Lower leg skin (tissue), 4 donors: ENCODE results near the gene EIF2S1. TPM values are rescaled to one million over a fixed set of nuclear protein-coding genes. Genes with fewer than 3 reads are reported as not detected.
A peak's percentile ranks its signal among the peaks of the same experiment; 100 is the strongest.
"Not testable (repeated sequence)": the region's sequence is repeated elsewhere in the genome, so short reads cannot be mapped to it uniquely, and the experiment has no call there.

Source experiments
- DNase-seq, 2 donors: peaks; one replicate each; pipeline ENCODE4 v3.0.0-alpha.2; 2019; ENCODE audit warnings: low spot score in 2 of 2
- H3K4me3 ChIP-seq: fragments of 200-600 bp; sonication (generic); 2 replicates; pipeline ENCODE4 v1.5.1; 2017; ENCODE audit warnings: mild to moderate bottlenecking, low read depth; ENCODE audit not compliant: poor library complexity, severe bottlenecking
- CTCF ChIP-seq, 3 donors: fragments of 450-650 bp; IDR thresholded peaks; one replicate each; pipeline ENCODE4 v1.5.1; 2016; ENCODE audit warnings: antibody characterized with exemption in 3 of 3, mild to moderate bottlenecking in 3 of 3, moderate library complexity in 2 of 3
- POLR2A ChIP-seq, 2 donors: fragments of 450-650 bp; IDR thresholded peaks; one replicate each; pipeline ENCODE4 v1.6.1; 2016 to 2017; ENCODE audit warnings: antibody characterized with exemption in 2 of 2, mild to moderate bottlenecking in 1 of 2, moderate library complexity in 1 of 2
- WGBS, 2 donors: methylation state at CpG; one replicate each; pipeline ENCODE4 v1.1.5; 2018; 5-methylcytosine and 5-hydroxymethylcytosine counted together
- intact Hi-C: fragments of 100-400 bp; cut with DNase I; formaldehyde crosslinking; loops from one replicate; pipeline ENCODE4 v1.15.0; 2023; ENCODE audit warnings: low total_unique reads
- total RNA-seq, 4 donors: library from RNA; depleted of rRNA; stranded (reverse); fragments of >200 nt; gene quantifications; one replicate each; pipeline ENCODE4 v1.1.0, GENCODE V29; 2016

EIF2S1 gene
- 100 to 1,000 TPM in 2 of 4 donors, 10 to 100 TPM in 2; 72.3 to 113 (median 96.4) TPM for total RNA-seq

- 0 to 1% methylated on average over 42 to 47 of the region's 47 CpGs for WGBS, 2 donors
Observed at GRCh38 chr14:67359775-67360469, at the start of gene EIF2S1, which contains the start of gene ATP6V1D. Gene EIF2S1 (plus strand): TSS chr14:67360328. CDS start chr14:67364768, 4,440 bp downstream. Gene ATP6V1D (minus strand): TSS chr14:67359804. CDS start chr14:67359698, 106 bp downstream.

GRCh38 chr14:67311868-67312267 is 48.3 kb upstream of the EIF2S1 start:
- no peak overlapping the region for H3K4me3 ChIP-seq
- intact Hi-C loops = no loop called here
- 89 to 94% methylated on average over 2 of the region's 2 CpGs for WGBS, 2 donors
- DNase-seq = no peak
- TF ChIP-seq CTCF (IDR thresholded peaks at IDR 0.05) (no peak), POLR2A (IDR thresholded peaks at IDR 0.05) (no peak)

More at GRCh38 chr14:67359775-67360469, at the start of gene EIF2S1, which contains the start of gene ATP6V1D:
- H3K4me3 ChIP-seq = peak within 1 kb of the TSS; percentile 73
- TF ChIP-seq CTCF (IDR thresholded peaks at IDR 0.05) (peak in 2 of 3 donors; percentile 27 to 100), POLR2A (IDR thresholded peaks at IDR 0.05) (peak in 1 of 2 donors; percentile 59)
- peak; percentile 99 to 100 for DNase-seq
- intact Hi-C loops = loop anchor here (10.0 kb wide), 1 partner anchor 1945 kb away; the partner anchor contains the start of gene FUT8

GRCh38 chr14:67313153-67313552 is 47.0 kb upstream of the EIF2S1 start:
- H3K4me3 ChIP-seq = no peak overlapping the region
- no peak for DNase-seq
- WGBS, 2 donors = 85 to 89% methylated on average over 1 of the region's 1 CpG
- TF ChIP-seq CTCF (IDR thresholded peaks at IDR 0.05) (no peak), POLR2A (IDR thresholded peaks at IDR 0.05) (no peak)
- intact Hi-C loops = no loop called here

GRCh38 chr14:67317822-67318221 is 42.3 kb upstream of the EIF2S1 start:
- no peak for TF ChIP-seq CTCF (IDR thresholded peaks at IDR 0.05)
- no peak for TF ChIP-seq POLR2A (IDR thresholded peaks at IDR 0.05)
- 79 to 87% methylated on average over 1 of the region's 1 CpG for WGBS, 2 donors
- intact Hi-C loops = no loop called here
- H3K4me3 ChIP-seq = no peak overlapping the region
- no peak for DNase-seq

- intact Hi-C loops = no loop called here
- no peak for DNase-seq
- no peak overlapping the region for H3K4me3 ChIP-seq
- no peak for TF ChIP-seq POLR2A (IDR thresholded peaks at IDR 0.05)
- no peak for TF ChIP-seq CTCF (IDR thresholded peaks at IDR 0.05)
Observed at GRCh38 chr14:67319142-67319541, 41.0 kb upstream of the EIF2S1 start.

GRCh38 chr14:67329666-67330065 is 30.5 kb upstream of the EIF2S1 start:
- H3K4me3 ChIP-seq, intact Hi-C loops, DNase-seq: not testable (repeated sequence)
- 97 to 100% methylated on average over 4 of the region's 4 CpGs for WGBS, 2 donors
